Measurements from ENCODE around the gene TMEM156.

DNA sequence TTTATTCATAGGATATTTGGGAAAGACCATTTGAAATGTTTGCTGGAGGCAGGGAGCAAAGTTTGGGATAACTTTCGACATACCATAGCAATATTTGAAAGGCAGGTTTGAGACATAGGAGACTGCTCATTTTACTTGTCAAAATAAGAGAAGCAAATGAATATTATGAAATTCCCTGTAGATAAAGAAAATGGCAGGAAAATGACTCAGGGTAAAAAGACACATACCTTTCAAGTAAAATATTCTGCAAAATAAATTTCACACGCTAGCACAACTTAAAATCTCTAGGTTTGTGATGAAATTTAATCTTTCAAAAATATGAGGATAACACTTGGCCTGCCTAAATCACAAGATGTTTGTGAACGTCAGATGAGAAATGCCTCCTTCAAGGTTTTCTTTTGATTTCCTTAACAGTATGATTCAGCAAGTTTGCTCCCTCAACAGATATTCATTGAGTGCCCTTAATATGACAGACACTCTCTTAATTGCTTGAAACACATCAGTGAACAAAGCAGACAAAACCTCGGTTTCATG lies 6.6 kb downstream of the TMEM156 start:
- TF ChIP-seq, protein P1, sequence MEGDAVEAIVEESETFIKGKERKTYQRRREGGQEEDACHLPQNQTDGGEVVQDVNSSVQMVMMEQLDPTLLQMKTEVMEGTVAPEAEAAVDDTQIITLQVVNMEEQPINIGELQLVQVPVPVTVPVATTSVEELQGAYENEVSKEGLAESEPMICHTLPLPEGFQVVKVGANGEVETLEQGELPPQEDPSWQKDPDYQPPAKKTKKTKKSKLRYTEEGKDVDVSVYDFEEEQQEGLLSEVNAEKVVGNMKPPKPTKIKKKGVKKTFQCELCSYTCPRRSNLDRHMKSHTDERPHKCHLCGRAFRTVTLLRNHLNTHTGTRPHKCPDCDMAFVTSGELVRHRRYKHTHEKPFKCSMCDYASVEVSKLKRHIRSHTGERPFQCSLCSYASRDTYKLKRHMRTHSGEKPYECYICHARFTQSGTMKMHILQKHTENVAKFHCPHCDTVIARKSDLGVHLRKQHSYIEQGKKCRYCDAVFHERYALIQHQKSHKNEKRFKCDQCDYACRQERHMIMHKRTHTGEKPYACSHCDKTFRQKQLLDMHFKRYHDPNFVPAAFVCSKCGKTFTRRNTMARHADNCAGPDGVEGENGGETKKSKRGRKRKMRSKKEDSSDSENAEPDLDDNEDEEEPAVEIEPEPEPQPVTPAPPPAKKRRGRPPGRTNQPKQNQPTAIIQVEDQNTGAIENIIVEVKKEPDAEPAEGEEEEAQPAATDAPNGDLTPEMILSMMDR (tag by site-specific recombination; IDR thresholded peaks at IDR 0.05) = no peak
- no peak for TF ChIP-seq ZNF404 (tag by site-specific recombination; IDR thresholded peaks at IDR 0.05)
- no peak for TF ChIP-seq ZNF670 (tag by site-specific recombination; IDR thresholded peaks at IDR 0.05; ENCODE audit: low read depth)
- TF ChIP-seq ZSCAN16 (tag by site-specific recombination; IDR thresholded peaks at IDR 0.05) = no peak
- no peak for TF ChIP-seq BCL11B (tag by site-specific recombination; IDR thresholded peaks at IDR 0.05; ENCODE audit: low read depth)
- no peak for TF ChIP-seq ZNF175 (tag by site-specific recombination; IDR thresholded peaks at IDR 0.05)
- TF ChIP-seq, protein P2, sequence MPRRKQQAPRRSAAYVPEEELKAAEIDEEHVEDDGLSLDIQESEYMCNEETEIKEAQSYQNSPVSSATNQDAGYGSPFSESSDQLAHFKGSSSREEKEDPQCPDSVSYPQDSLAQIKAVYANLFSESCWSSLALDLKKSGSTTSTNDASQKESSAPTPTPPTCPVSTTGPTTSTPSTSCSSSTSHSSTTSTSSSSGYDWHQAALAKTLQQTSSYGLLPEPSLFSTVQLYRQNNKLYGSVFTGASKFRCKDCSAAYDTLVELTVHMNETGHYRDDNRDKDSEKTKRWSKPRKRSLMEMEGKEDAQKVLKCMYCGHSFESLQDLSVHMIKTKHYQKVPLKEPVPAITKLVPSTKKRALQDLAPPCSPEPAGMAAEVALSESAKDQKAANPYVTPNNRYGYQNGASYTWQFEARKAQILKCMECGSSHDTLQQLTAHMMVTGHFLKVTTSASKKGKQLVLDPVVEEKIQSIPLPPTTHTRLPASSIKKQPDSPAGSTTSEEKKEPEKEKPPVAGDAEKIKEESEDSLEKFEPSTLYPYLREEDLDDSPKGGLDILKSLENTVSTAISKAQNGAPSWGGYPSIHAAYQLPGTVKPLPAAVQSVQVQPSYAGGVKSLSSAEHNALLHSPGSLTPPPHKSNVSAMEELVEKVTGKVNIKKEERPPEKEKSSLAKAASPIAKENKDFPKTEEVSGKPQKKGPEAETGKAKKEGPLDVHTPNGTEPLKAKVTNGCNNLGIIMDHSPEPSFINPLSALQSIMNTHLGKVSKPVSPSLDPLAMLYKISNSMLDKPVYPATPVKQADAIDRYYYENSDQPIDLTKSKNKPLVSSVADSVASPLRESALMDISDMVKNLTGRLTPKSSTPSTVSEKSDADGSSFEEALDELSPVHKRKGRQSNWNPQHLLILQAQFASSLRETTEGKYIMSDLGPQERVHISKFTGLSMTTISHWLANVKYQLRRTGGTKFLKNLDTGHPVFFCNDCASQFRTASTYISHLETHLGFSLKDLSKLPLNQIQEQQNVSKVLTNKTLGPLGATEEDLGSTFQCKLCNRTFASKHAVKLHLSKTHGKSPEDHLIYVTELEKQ (tag by site-specific recombination; IDR thresholded peaks at IDR 0.05; ENCODE audit: borderline replicate concordance) = no peak
- no peak for TF ChIP-seq ZBTB49 (tag by site-specific recombination; IDR thresholded peaks at IDR 0.05; ENCODE audit: low read depth)
- no peak for TF ChIP-seq ZNF274 (IDR thresholded peaks at IDR 0.05; ENCODE audit: low read length)
- TF ChIP-seq ZNF274 (tag by site-specific recombination; IDR thresholded peaks at IDR 0.05; ENCODE audit: borderline replicate concordance) = no peak
- TF ChIP-seq ZNF843 (tag by site-specific recombination; IDR thresholded peaks at IDR 0.05) = no peak
- no peak for TF ChIP-seq ZBTB17 (tag by site-specific recombination; IDR thresholded peaks at IDR 0.05)
- no peak for TF ChIP-seq REST (tag by site-specific recombination; IDR thresholded peaks at IDR 0.05)
- no peak for TF ChIP-seq ZNF555 (tag by site-specific recombination; conservative IDR thresholded peaks at IDR 0.05)
